GM18526 (cell line): Measurements from ENCODE around the gene DYNC1LI2.

ENCODE experiments used
- POLR2A ChIP-seq: IDR thresholded peaks from 3 replicates; pipeline ENCODE4 v1.6.1; 2011; ENCODE audit not compliant: insufficient read length; ENCODE audit errors: extremely low read depth

Gene DYNC1LI2

GRCh38 chr16:66751303-66751991, at the start of gene DYNC1LI2:
Gene DYNC1LI2 (minus strand): TSS chr16:66751609. CDS start chr16:66751591, 18 bp downstream.
- peak; percentile 65 for TF ChIP-seq POLR2A

GRCh38 chr16:66800856-66801255, 49.4 kb upstream of the DYNC1LI2 start:
- no peak for TF ChIP-seq POLR2A

- no peak for TF ChIP-seq POLR2A
Measured at GRCh38 chr16:66798161-66798560, 46.8 kb upstream of the DYNC1LI2 start.

GRCh38 chr16:66790130-66790733, 38.8 kb upstream of the DYNC1LI2 start:
- TF ChIP-seq POLR2A: no peak

GRCh38 chr16:66787427-66787826, 36.0 kb upstream of the DYNC1LI2 start:
- TF ChIP-seq POLR2A: no peak

GRCh38 chr16:66786551-66786950, 35.1 kb upstream of the DYNC1LI2 start:
- no peak for TF ChIP-seq POLR2A

- no peak for TF ChIP-seq POLR2A
Measured at GRCh38 chr16:66776457-66776856, 25.0 kb upstream of the DYNC1LI2 start.

GRCh38 chr16:66774981-66775380, 23.6 kb upstream of the DYNC1LI2 start:
- TF ChIP-seq POLR2A: no peak

GRCh38 chr16:66758086-66758485, 6.7 kb upstream of the DYNC1LI2 start:
- TF ChIP-seq POLR2A: no peak

- no peak for TF ChIP-seq POLR2A
Measured at GRCh38 chr16:66754819-66755218, 3.4 kb upstream of the DYNC1LI2 start.

- no peak for TF ChIP-seq POLR2A
Measured at GRCh38 chr16:66754211-66754610, 2.8 kb upstream of the DYNC1LI2 start.

GRCh38 chr16:66752958-66753357, 1.5 kb upstream of the DYNC1LI2 start:
- no peak for TF ChIP-seq POLR2A

- no peak for TF ChIP-seq POLR2A
Measured at GRCh38 chr16:66752379-66752778, 970 bp upstream of the DYNC1LI2 start.

GRCh38 chr16:66751992-66752322, 548 bp upstream of the DYNC1LI2 start:
- TF ChIP-seq POLR2A: no peak

GRCh38 chr16:66751053-66751302, 431 bp downstream of the DYNC1LI2 start:
- TF ChIP-seq POLR2A: no peak

- TF ChIP-seq POLR2A: no peak
Measured at GRCh38 chr16:66750279-66751052, 943 bp downstream of the DYNC1LI2 start.
